Naive thymus-derived CD4-positive, alpha-beta T cell (primary cell): ENCODE measurements around the gene SERTAD2. TPM values are rescaled to one million over a fixed set of nuclear protein-coding genes. Genes with fewer than 3 reads are reported as not detected.

Experiments used
- ATAC-seq: fragments of 150-1000 bp; cut with Tn5 transposase; 2 replicates; pipeline ENCODE4 v1.10.0; 2021; ENCODE audit warnings: mild to moderate bottlenecking, moderate library complexity
- CTCF ChIA-PET: fragments of 350-600 bp; sonication (Branson Sonifier 250); formaldehyde crosslinking; loops from one replicate; lab custom pipeline; 2021; ENCODE audit warnings: antibody characterized with exemption; lab: Charles Lee
- POLR2A ChIA-PET: fragments of 350-600 bp; sonication (Branson Sonifier 250); formaldehyde crosslinking; loops from one replicate; lab custom pipeline; 2021; ENCODE audit warnings: antibody characterized with exemption, inconsistent platforms; lab: Charles Lee
- DNase-seq, 9 donors: peaks; one replicate each; pipeline versions ENCODE4 v3.0.0 to v3.0.0-alpha.2; 2020 to 2022; ENCODE audit warnings: mixed read lengths in 1 of 9
- H3K27ac ChIP-seq: one replicate; pipeline ENCODE4 v1.7.0; 2013; ENCODE audit warnings: mild to moderate bottlenecking, low read depth, low read length, moderate library complexity
- H3K27me3 ChIP-seq, 2 donors: one replicate each; pipeline ENCODE4 v1.7.0; 2013; ENCODE audit warnings: low read length in 2 of 2, mild to moderate bottlenecking in 2 of 2, moderate library complexity in 2 of 2; ENCODE audit not compliant: control insufficient read depth in 2 of 2, insufficient read depth in 2 of 2
- H3K36me3 ChIP-seq, 3 experiments: 1 replicate in 2 of 3; 2 replicates in 1 of 3; pipeline ENCODE4 v1.7.0; 2013; ENCODE audit warnings: low read length in 3 of 3, mild to moderate bottlenecking in 3 of 3, moderate library complexity in 1 of 3; ENCODE audit not compliant: insufficient read depth in 3 of 3, control insufficient read depth in 2 of 3
- H3K4me1 ChIP-seq, 2 donors: one replicate each; pipeline ENCODE4 v1.7.0; 2013; ENCODE audit warnings: low read length in 2 of 2, mild to moderate bottlenecking in 2 of 2, moderate library complexity in 1 of 2; ENCODE audit not compliant: control insufficient read depth in 2 of 2, insufficient read depth in 2 of 2
- H3K4me3 ChIP-seq: 2 replicates; pipeline ENCODE4 v1.7.0; 2013; ENCODE audit warnings: mild to moderate bottlenecking, low read length
- H3K9me3 ChIP-seq, 3 experiments: 1 replicate in 2 of 3; 2 replicates in 1 of 3; pipeline ENCODE4 v1.7.0; 2013; ENCODE audit warnings: low read length in 3 of 3; ENCODE audit not compliant: control insufficient read depth in 2 of 3
- H3K27ac Mint-ChIP-seq, 9 donors: one replicate each; pipeline ENCODE4 v1.8.0; 2020 to 2022; ENCODE audit warnings: mixed read lengths in 9 of 9, mild to moderate bottlenecking in 8 of 9, moderate library complexity in 5 of 9, inconsistent platforms in 2 of 9
- H3K27me3 Mint-ChIP-seq, 5 donors: one replicate each; pipeline ENCODE4 v1.8.0; 2021 to 2022; ENCODE audit warnings: mixed read lengths in 5 of 5, mild to moderate bottlenecking in 1 of 5
- H3K36me3 Mint-ChIP-seq, 5 donors: one replicate each; pipeline ENCODE4 v1.8.0; 2020 to 2022; ENCODE audit warnings: mixed read lengths in 5 of 5, mild to moderate bottlenecking in 3 of 5, inconsistent platforms in 1 of 5
- H3K4me1 Mint-ChIP-seq, 7 donors: one replicate each; pipeline ENCODE4 v1.8.0; 2020 to 2022; ENCODE audit warnings: mixed read lengths in 7 of 7, mild to moderate bottlenecking in 3 of 7, inconsistent platforms in 1 of 7
- H3K4me3 Mint-ChIP-seq, 10 donors: one replicate each; pipeline ENCODE4 v1.8.0; 2020 to 2022; ENCODE audit warnings: mild to moderate bottlenecking in 10 of 10, mixed read lengths in 10 of 10, moderate library complexity in 6 of 10, inconsistent platforms in 2 of 10
- H3K9me3 Mint-ChIP-seq, 11 donors: one replicate each; pipeline ENCODE4 v1.8.0; 2020 to 2022; ENCODE audit warnings: mixed read lengths in 11 of 11, mild to moderate bottlenecking in 4 of 11, inconsistent platforms in 1 of 11, moderate library complexity in 1 of 11
- intact Hi-C, 2 donors: fragments of 100-400 bp; cut with micrococcal nuclease; formaldehyde crosslinking; loops; one replicate each; pipeline ENCODE4 v1.15.1; 2023
- polyA plus RNA-seq, 2 donors: library from polyadenylated mRNA; unstranded; fragments of 300-500 nt; fragmentation: Illumina TruSeq; gene quantifications; one replicate each; pipeline ENCODE4 v1.2.3, GENCODE V29; 2021
- total RNA-seq, 6 experiments: library from RNA in 5 of 6; stranded (reverse) in 5 of 6; gene quantifications; 1 replicate in 5 of 6; 2 replicates in 1 of 6; pipeline ENCODE4 v1.2.3 and lab custom pipeline; 2021 to 2026

SERTAD2 gene
- total and polyA plus RNA-seq, 7 experiments from 2014 or later: 5.2 to 43.8 (median 35.0) TPM

GRCh38 chr2:64668542-64668941 is 14.8 kb upstream of the SERTAD2 start:
- no peaks in the 10 kb centered on the region for H3K36me3 ChIP-seq
- Mint-ChIP-seq H3K9me3 (peaks cover 0 to 3% (median 0%) of the 10 kb centered on the region in 11 donors), H3K4me1 (peaks cover 21 to 48% (median 31%) of the 10 kb centered on the region in 7 donors), H3K36me3 (peaks cover 0 to 27% (median 0%) of the 10 kb centered on the region in 5 donors), H3K4me3 (no peak overlapping the region), H3K27me3 (no peaks in the 10 kb centered on the region), H3K27ac (no peak overlapping the region)
- H3K27ac ChIP-seq: peak overlapping the region; percentile 58
- peaks cover 15 to 50% of the 10 kb centered on the region in 2 donors for H3K4me1 ChIP-seq
- no peaks in the 10 kb centered on the region for H3K9me3 ChIP-seq
- no peaks in the 10 kb centered on the region for H3K27me3 ChIP-seq
- intact Hi-C loops: no loop called here
- H3K4me3 ChIP-seq: no peak overlapping the region
- DNase-seq: no peak
- ATAC-seq: no peak
- POLR2A ChIA-PET: interaction anchor here (1.1 to 8.6 kb wide), 4 partner anchors 15 to 81 kb away, joined by 4 to 244 read pairs (median 48); partner anchors contain the start of gene SERTAD2
- CTCF ChIA-PET: interaction anchor here (0.7 kb wide), 1 partner anchor 15 kb away, joined by 3 read pairs; the partner anchor contains the start of gene SERTAD2

GRCh38 chr2:64667535-64667934 is 13.8 kb upstream of the SERTAD2 start:
- Histone ChIP-seq H3K4me1 (peaks cover 15 to 52% of the 10 kb centered on the region in 2 donors), H3K4me3 (peak overlapping the region; percentile 12), H3K27me3 (no peaks in the 10 kb centered on the region), H3K36me3 (no peaks in the 10 kb centered on the region), H3K27ac (peak overlapping the region; percentile 58), H3K9me3 (no peaks in the 10 kb centered on the region)
- intact Hi-C loops: loop anchor here (1.0 to 2.0 kb wide), 4 partner anchors 8 to 31 kb away; partner anchors contain the start of gene SERTAD2 (in 1 of the 2)
- DNase-seq (no peak), ATAC-seq (no peak)
- peak overlapping the region in 3 of 9 donors; percentile 71 to 91 (median 85) for H3K27ac Mint-ChIP-seq
- CTCF ChIA-PET: interaction anchor here (0.7 to 6.9 kb wide), 6 partner anchors 9 to 84 kb away, joined by 3 to 80 read pairs (median 4); partner anchors contain the start of gene SERTAD2
- peaks cover 0 to 3% (median 0%) of the 10 kb centered on the region in 11 donors for H3K9me3 Mint-ChIP-seq
- H3K4me3 Mint-ChIP-seq: peak overlapping the region in 8 of 10 donors; percentile 27 to 76 (median 64)
- POLR2A ChIA-PET: interaction anchor here (0.6 to 8.6 kb wide), 14 partner anchors 9 to 935 kb away, joined by 3 to 244 read pairs (median 4); partner anchors contain the start of gene SERTAD2
- H3K36me3 Mint-ChIP-seq: peaks cover 0 to 26% (median 2%) of the 10 kb centered on the region in 5 donors
- peaks cover 26 to 46% (median 31%) of the 10 kb centered on the region in 7 donors for H3K4me1 Mint-ChIP-seq
- no peaks in the 10 kb centered on the region for H3K27me3 Mint-ChIP-seq

DNA sequence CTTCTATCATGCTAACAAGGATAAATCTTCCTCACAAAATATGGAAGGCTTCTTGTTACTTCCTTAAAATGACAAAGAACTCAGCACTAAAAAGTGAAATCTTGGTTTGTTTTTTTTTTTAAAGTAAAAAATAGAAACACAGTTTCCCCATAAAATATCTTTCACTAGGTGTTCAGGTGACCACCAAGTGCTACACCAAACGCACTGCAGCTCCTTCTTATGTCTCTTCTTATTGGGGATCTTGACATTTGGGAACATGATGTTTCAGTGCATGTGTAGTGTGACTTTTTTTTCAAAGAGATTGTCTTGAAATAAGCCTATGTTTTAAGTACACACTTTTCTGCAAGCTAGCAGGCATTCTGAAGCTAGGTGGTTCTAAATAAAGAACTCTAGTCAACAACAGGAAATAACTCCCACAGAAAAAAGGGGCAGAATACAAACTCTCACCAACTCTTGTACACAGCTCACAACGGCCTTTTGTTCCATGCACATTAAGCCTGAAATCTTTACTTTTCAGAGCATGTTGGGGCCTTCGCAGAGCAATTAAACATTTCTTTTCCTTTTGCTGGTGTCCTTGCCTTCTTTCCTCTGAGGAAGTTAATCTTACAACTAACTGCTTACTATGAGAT is 13.2 kb upstream of the SERTAD2 start:
- Mint-ChIP-seq H3K27ac (peak overlapping the region in 3 of 9 donors; percentile 71 to 91 (median 85)), H3K36me3 (peaks cover 0 to 28% (median 4%) of the 10 kb centered on the region in 5 donors), H3K4me3 (peak overlapping the region in 9 of 10 donors; percentile 3 to 76 (median 64)), H3K27me3 (no peaks in the 10 kb centered on the region), H3K9me3 (peaks cover 0 to 3% (median 0%) of the 10 kb centered on the region in 11 donors), H3K4me1 (peaks cover 28 to 46% (median 35%) of the 10 kb centered on the region in 7 donors)
- ChIA-PET CTCF (interaction anchor here (0.6 to 6.9 kb wide), 8 partner anchors 9 to 201 kb away, joined by 3 to 80 read pairs (median 4); partner anchors contain the start of gene SERTAD2), POLR2A (interaction anchor here (0.6 to 8.6 kb wide), 19 partner anchors 8 to 934 kb away, joined by 3 to 244 read pairs (median 4); partner anchors contain the start of gene SERTAD2)
- H3K4me1 ChIP-seq: peaks cover 15 to 55% of the 10 kb centered on the region in 2 donors
- DNase-seq (peak in 3 of 9 donors; percentile 43 to 51 (median 51)), ATAC-seq (peak; percentile 61)
- intact Hi-C loops: loop anchor here (1.0 to 2.0 kb wide), 4 partner anchors 8 to 32 kb away; partner anchors contain the start of gene SERTAD2 (in 1 of the 2)
- H3K4me3 ChIP-seq: peak overlapping the region; percentile 12
- H3K9me3 ChIP-seq: no peaks in the 10 kb centered on the region
- H3K27ac ChIP-seq: peak overlapping the region; percentile 58
- H3K27me3 ChIP-seq: no peaks in the 10 kb centered on the region
- no peaks in the 10 kb centered on the region for H3K36me3 ChIP-seq

DNA sequence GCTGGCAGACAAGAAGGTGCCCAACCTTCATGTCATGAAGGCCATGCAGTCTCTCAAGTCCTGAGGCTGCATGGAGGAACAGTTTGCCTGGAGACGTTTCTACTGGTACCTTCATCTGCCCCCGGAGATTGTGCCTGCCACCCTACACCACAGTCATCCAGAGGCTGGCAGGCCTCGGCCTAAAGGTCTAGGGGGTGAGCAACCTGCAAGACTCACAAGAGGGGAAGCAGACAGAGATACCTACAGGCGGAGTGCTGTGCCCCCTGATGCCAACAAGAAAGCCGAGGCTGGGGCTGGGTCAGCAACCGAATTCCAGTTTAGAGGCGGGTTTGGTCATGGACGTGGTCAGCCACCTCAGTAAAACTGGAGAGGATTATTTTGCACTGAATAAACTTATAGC is 12.0 kb upstream of the SERTAD2 start:
- peak overlapping the region in 7 of 10 donors; percentile 21 to 72 (median 67) for H3K4me3 Mint-ChIP-seq
- peaks cover 33 to 48% (median 44%) of the 10 kb centered on the region in 7 donors for H3K4me1 Mint-ChIP-seq
- H3K27me3 Mint-ChIP-seq: no peaks in the 10 kb centered on the region
- H3K9me3 Mint-ChIP-seq: peaks cover 0 to 3% (median 0%) of the 10 kb centered on the region in 11 donors
- POLR2A ChIA-PET: interaction anchor here (0.6 to 8.6 kb wide), 7 partner anchors 9 to 84 kb away, joined by 4 to 244 read pairs (median 7); partner anchors contain the start of gene SERTAD2
- Histone ChIP-seq H3K36me3 (no peaks in the 10 kb centered on the region), H3K4me3 (no peak overlapping the region), H3K4me1 (peaks cover 15 to 58% of the 10 kb centered on the region in 2 donors), H3K27ac (peak overlapping the region; percentile 63), H3K9me3 (no peaks in the 10 kb centered on the region), H3K27me3 (no peaks in the 10 kb centered on the region)
- intact Hi-C loops: loop anchor here (1.0 to 2.0 kb wide), 3 partner anchors 8 to 33 kb away; partner anchors contain the start of gene SERTAD2 (in 1 of the 2)
- CTCF ChIA-PET: interaction anchor here (0.6 to 6.9 kb wide), 6 partner anchors 13 to 154 kb away, joined by 3 to 80 read pairs (median 4); partner anchors contain the start of gene SERTAD2
- DNase-seq: no peak
- H3K36me3 Mint-ChIP-seq: peaks cover 0 to 28% (median 4%) of the 10 kb centered on the region in 5 donors
- H3K27ac Mint-ChIP-seq: peak overlapping the region in 7 of 9 donors; percentile 83 to 96 (median 92)
- no peak for ATAC-seq

GRCh38 chr2:64663402-64663801 is 9.7 kb upstream of the SERTAD2 start:
- peak overlapping the region in 6 of 10 donors; percentile 1 to 63 (median 30) for H3K4me3 Mint-ChIP-seq
- peak overlapping the region in 7 of 9 donors; percentile 62 to 96 (median 92) for H3K27ac Mint-ChIP-seq
- H3K27me3 ChIP-seq: no peaks in the 10 kb centered on the region
- peaks cover 0 to 3% (median 0%) of the 10 kb centered on the region in 11 donors for H3K9me3 Mint-ChIP-seq
- H3K36me3 ChIP-seq: no peaks in the 10 kb centered on the region
- no peak overlapping the region for H3K4me3 ChIP-seq
- no peaks in the 10 kb centered on the region for H3K27me3 Mint-ChIP-seq
- no peaks in the 10 kb centered on the region for H3K9me3 ChIP-seq
- H3K27ac ChIP-seq: peak overlapping the region; percentile 4
- intact Hi-C loops: no loop called here
- DNase-seq (no peak), ATAC-seq (no peak)
- POLR2A ChIA-PET: interaction anchor here (0.7 to 8.6 kb wide), 9 partner anchors 9 to 87 kb away, joined by 3 to 244 read pairs (median 3); partner anchors contain the start of gene SERTAD2
- H3K36me3 Mint-ChIP-seq: peaks cover 0 to 34% (median 4%) of the 10 kb centered on the region in 5 donors
- H3K4me1 Mint-ChIP-seq: peaks cover 43 to 71% (median 60%) of the 10 kb centered on the region in 7 donors
- peaks cover 15 to 59% of the 10 kb centered on the region in 2 donors for H3K4me1 ChIP-seq
- CTCF ChIA-PET: interaction anchor here (0.9 to 6.9 kb wide), 5 partner anchors 11 to 205 kb away, joined by 3 to 80 read pairs (median 3); partner anchors contain the start of gene SERTAD2

DNA sequence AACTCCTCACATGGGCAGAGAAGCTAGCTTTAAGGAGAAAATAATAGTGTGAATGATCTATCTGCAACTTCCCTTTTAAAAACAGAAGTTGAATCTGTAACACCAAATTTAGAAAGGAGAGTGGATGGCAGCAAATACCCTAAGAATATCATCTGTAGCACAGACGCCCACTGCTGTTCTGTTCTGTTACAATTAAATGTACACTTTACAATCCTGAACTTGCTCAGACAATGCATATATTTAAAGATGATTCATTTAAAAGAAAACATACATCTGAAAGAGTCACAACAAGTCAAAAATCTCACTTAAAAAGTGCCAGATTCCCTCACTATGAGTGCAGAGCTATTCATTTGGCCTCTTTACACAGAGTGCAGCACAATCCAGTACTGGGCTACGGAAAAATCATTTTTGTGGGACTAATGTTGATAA is 8.0 kb upstream of the SERTAD2 start:
- no peaks in the 10 kb centered on the region for H3K9me3 ChIP-seq
- H3K27me3 Mint-ChIP-seq: no peaks in the 10 kb centered on the region
- DNase-seq (no peak), ATAC-seq (peak; percentile 57)
- POLR2A ChIA-PET: interaction anchor here (0.6 to 8.6 kb wide), 9 partner anchors 8 to 684 kb away, joined by 3 to 244 read pairs (median 4); partner anchors contain the start of gene SERTAD2
- CTCF ChIA-PET: interaction anchor here (0.5 to 6.9 kb wide), 5 partner anchors 9 to 89 kb away, joined by 3 to 80 read pairs (median 5); partner anchors contain the start of gene SERTAD2
- peak overlapping the region in 5 of 10 donors; percentile 5 to 52 (median 17) for H3K4me3 Mint-ChIP-seq
- H3K27ac ChIP-seq: no peak overlapping the region
- no peaks in the 10 kb centered on the region for H3K9me3 Mint-ChIP-seq
- intact Hi-C loops: no loop called here
- H3K4me1 Mint-ChIP-seq: peaks cover 39 to 88% (median 74%) of the 10 kb centered on the region in 7 donors
- peaks cover 0 to 25% (median 4%) of the 10 kb centered on the region in 5 donors for H3K36me3 Mint-ChIP-seq
- H3K27me3 ChIP-seq: no peaks in the 10 kb centered on the region
- no peak overlapping the region for H3K4me3 ChIP-seq
- peaks cover 2 to 48% of the 10 kb centered on the region in 2 donors for H3K4me1 ChIP-seq
- peak overlapping the region in 6 of 9 donors; percentile 7 to 96 (median 82) for H3K27ac Mint-ChIP-seq
- H3K36me3 ChIP-seq: no peaks in the 10 kb centered on the region
